Measurements from ENCODE around the gene EMILIN1.
A peak's percentile ranks its signal among the peaks of the same experiment; 100 is the strongest.
"Not testable (repeated sequence)": the region's sequence is repeated elsewhere in the genome, so short reads cannot be mapped to it uniquely, and the experiment has no call there.

The EMILIN1 gene

GRCh38 chr2:27094353-27094984, 16.1 kb downstream of the EMILIN1 start:
- DNase-seq (ENCODE audit: low spot score) = no peak

- no peak for DNase-seq (ENCODE audit: low spot score)
Observed at GRCh38 chr2:27095427-27095744, 17.0 kb downstream of the EMILIN1 start.

GRCh38 chr2:27095745-27096651, 17.6 kb downstream of the EMILIN1 start:
- peak; percentile 88 for DNase-seq (ENCODE audit: low spot score)

- DNase-seq (ENCODE audit: low spot score) = no peak
Observed at GRCh38 chr2:27096748-27097297, 18.4 kb downstream of the EMILIN1 start.

- DNase-seq (ENCODE audit: low spot score) = no peak
Observed at GRCh38 chr2:27097341-27097740, 18.9 kb downstream of the EMILIN1 start.

GRCh38 chr2:27099334-27099955, 21.0 kb downstream of the EMILIN1 start:
- no peak for DNase-seq (ENCODE audit: low spot score)

GRCh38 chr2:27100036-27100435, 21.6 kb downstream of the EMILIN1 start:
- no peak for DNase-seq (ENCODE audit: low spot score)

GRCh38 chr2:27102329-27102728, 23.9 kb downstream of the EMILIN1 start:
- DNase-seq (ENCODE audit: low spot score) = no peak

GRCh38 chr2:27105981-27106380, 27.6 kb downstream of the EMILIN1 start:
- no peak for DNase-seq (ENCODE audit: low spot score)

- DNase-seq (ENCODE audit: low spot score) = no peak
Observed at GRCh38 chr2:27108221-27108620, 29.8 kb downstream of the EMILIN1 start.

GRCh38 chr2:27109083-27109482, 30.7 kb downstream of the EMILIN1 start:
- no peak for DNase-seq (ENCODE audit: low spot score)

- DNase-seq (ENCODE audit: low spot score) = not testable (repeated sequence)
Observed at GRCh38 chr2:27110603-27111352, 32.4 kb downstream of the EMILIN1 start.

- DNase-seq (ENCODE audit: low spot score) = not testable (repeated sequence)
Observed at GRCh38 chr2:27111392-27112078, 33.1 kb downstream of the EMILIN1 start.

- no peak for DNase-seq (ENCODE audit: low spot score)
Observed at GRCh38 chr2:27115519-27115918, 37.1 kb downstream of the EMILIN1 start.

GRCh38 chr2:27117995-27118524, 39.6 kb downstream of the EMILIN1 start:
- no peak for DNase-seq (ENCODE audit: low spot score)

- peak; percentile 76 for DNase-seq (ENCODE audit: low spot score)
Observed at GRCh38 chr2:27118525-27119329, 40.3 kb downstream of the EMILIN1 start, which contains the start of gene CGREF1. Gene CGREF1, minus strand, starts transcription at chr2:27119128. Its CDS starts 14,762 bp downstream, at chr2:27104366.

- not testable (repeated sequence) for DNase-seq (ENCODE audit: low spot score)
Observed at GRCh38 chr2:27119330-27119670, 40.9 kb downstream of the EMILIN1 start.

- no peak for DNase-seq (ENCODE audit: low spot score)
Observed at GRCh38 chr2:27121906-27122305, 43.5 kb downstream of the EMILIN1 start.

GRCh38 chr2:27122791-27123190, 44.4 kb downstream of the EMILIN1 start:
- no peak for DNase-seq (ENCODE audit: low spot score)
